Cardiac muscle cell (in vitro differentiated cells and primary cell): ENCODE measurements around the gene SLC9A8. TPM values are rescaled to one million over a fixed set of nuclear protein-coding genes. Genes with fewer than 3 reads are reported as not detected.

Experiments
- DNase-seq, 2 donors: peaks; one replicate each; pipeline versions ENCODE4 v3.0.0 to v3.0.0-alpha.2; 2010 to 2017; ENCODE audit warnings: low read depth in 1 of 2, low spot score in 1 of 2
- H3K27ac ChIP-seq: fragments of 200-600 bp; sonication (generic); 2 replicates; pipeline ENCODE4 v1.5.1; 2016
- H3K27me3 ChIP-seq: fragments of 200-600 bp; sonication (generic); 2 replicates; pipeline ENCODE4 v1.6.0; 2016; ENCODE audit warnings: control low read depth
- H3K36me3 ChIP-seq: fragments of 200-600 bp; sonication (generic); 2 replicates; pipeline ENCODE4 v1.5.1; 2016; ENCODE audit warnings: control low read depth
- H3K4me1 ChIP-seq: fragments of 200-600 bp; sonication (generic); 2 replicates; pipeline ENCODE4 v1.8.1; 2017; ENCODE audit warnings: low read depth, mild to moderate bottlenecking, mixed run types
- H3K4me3 ChIP-seq: fragments of 200-600 bp; sonication (generic); 2 replicates; pipeline ENCODE4 v1.5.1; 2016; ENCODE audit warnings: mild to moderate bottlenecking
- H3K9me3 ChIP-seq: fragments of 200-600 bp; sonication (generic); 2 replicates; pipeline ENCODE4 v1.5.1; 2017; ENCODE audit warnings: low read depth, mild to moderate bottlenecking, control low read depth
- CTCF ChIP-seq: IDR thresholded peaks from 2 replicates; pipeline ENCODE4 v1.5.1; 2012; ENCODE audit warnings: low read depth, mild to moderate bottlenecking, low read length
- polyA plus RNA-seq: library from polyadenylated mRNA; unstranded; fragments of >200 nt; fragmentation: Nextera tagmentation; extraction: Ambion mirVana; gene quantifications from 2 replicates; pipeline ENCODE4 v1.2.1, GENCODE V29; 2016
- total RNA-seq: library from RNA; depleted of rRNA; stranded (reverse); fragments of >200 nt; gene quantifications from 2 replicates; pipeline ENCODE4 v1.2.3, GENCODE V29; 2016

Gene SLC9A8
- total and polyA plus RNA-seq, 2 experiments from 2014 or later, result 4.4 to 9.4 TPM

GRCh38 chr20:49868538-49868937 lies 55.9 kb downstream of the SLC9A8 start:
- DNase-seq, result no peak
- no peak overlapping the region for H3K4me3 ChIP-seq
- H3K9me3 ChIP-seq, result no peaks in the 10 kb centered on the region
- no peaks in the 10 kb centered on the region for H3K27me3 ChIP-seq
- no peak for TF ChIP-seq CTCF
- H3K4me1 ChIP-seq, result peaks cover 3% of the 10 kb centered on the region
- H3K27ac ChIP-seq, result no peak overlapping the region
- no peaks in the 10 kb centered on the region for H3K36me3 ChIP-seq

- no peak for TF ChIP-seq CTCF
- H3K4me1 ChIP-seq, result peaks cover 3% of the 10 kb centered on the region
- no peak for DNase-seq
- H3K36me3 ChIP-seq, result no peaks in the 10 kb centered on the region
- H3K27me3 ChIP-seq, result no peaks in the 10 kb centered on the region
- H3K27ac ChIP-seq, result no peak overlapping the region
- no peak overlapping the region for H3K4me3 ChIP-seq
- no peaks in the 10 kb centered on the region for H3K9me3 ChIP-seq
Measured at GRCh38 chr20:49868964-49869363, 56.3 kb downstream of the SLC9A8 start.

GRCh38 chr20:49870261-49870660 lies 57.6 kb downstream of the SLC9A8 start:
- peaks cover 3% of the 10 kb centered on the region for H3K4me1 ChIP-seq
- no peaks in the 10 kb centered on the region for H3K27me3 ChIP-seq
- no peak for TF ChIP-seq CTCF
- H3K9me3 ChIP-seq, result no peaks in the 10 kb centered on the region
- H3K36me3 ChIP-seq, result no peaks in the 10 kb centered on the region
- no peak overlapping the region for H3K4me3 ChIP-seq
- DNase-seq, result no peak
- no peak overlapping the region for H3K27ac ChIP-seq

GRCh38 chr20:49871391-49871948 lies 58.8 kb downstream of the SLC9A8 start:
- H3K27me3 ChIP-seq, result no peaks in the 10 kb centered on the region
- DNase-seq, result no peak
- H3K4me1 ChIP-seq, result peaks cover 3% of the 10 kb centered on the region
- no peaks in the 10 kb centered on the region for H3K9me3 ChIP-seq
- no peaks in the 10 kb centered on the region for H3K36me3 ChIP-seq
- no peak overlapping the region for H3K27ac ChIP-seq
- H3K4me3 ChIP-seq, result no peak overlapping the region
- TF ChIP-seq CTCF, result no peak

GRCh38 chr20:49872056-49872455 lies 59.4 kb downstream of the SLC9A8 start:
- no peak for DNase-seq
- TF ChIP-seq CTCF, result no peak
- Histone ChIP-seq H3K9me3 (no peaks in the 10 kb centered on the region), H3K27ac (no peak overlapping the region), H3K4me3 (no peak overlapping the region), H3K4me1 (peaks cover 3% of the 10 kb centered on the region), H3K27me3 (no peaks in the 10 kb centered on the region), H3K36me3 (no peaks in the 10 kb centered on the region)
